Transverse colon (tissue), 4 donors: ENCODE data around the gene OTUB2. TPM values are rescaled to one million over a fixed set of nuclear protein-coding genes. Genes with fewer than 3 reads are reported as not detected.

Experiments used
- DNase-seq: peaks from one replicate; pipeline ENCODE4 v3.0.0-alpha.2; 2019
- H3K27ac ChIP-seq, 4 donors: fragments of 200-600 bp; sonication (generic); 2 replicates each; pipeline ENCODE4 v1.5.1; 2016 to 2018; ENCODE audit warnings: inconsistent platforms in 4 of 4
- H3K27me3 ChIP-seq: fragments of 200-600 bp; sonication (generic); 2 replicates; pipeline ENCODE4 v1.5.1; 2017; ENCODE audit warnings: inconsistent platforms
- H3K36me3 ChIP-seq, 4 donors: fragments of 200-600 bp; sonication (generic); 2 replicates each; pipeline ENCODE4 v1.5.1; 2017 to 2019; ENCODE audit warnings: inconsistent platforms in 4 of 4
- H3K4me1 ChIP-seq, 4 donors: fragments of 200-600 bp; sonication (generic); 2 replicates each; pipeline ENCODE4 v1.5.1; 2017 to 2020; ENCODE audit warnings: inconsistent platforms in 4 of 4
- H3K4me3 ChIP-seq, 4 donors: fragments of 200-600 bp; sonication (generic); 1 replicate in 1 of 4; 2 replicates in 3 of 4; pipeline versions ENCODE4 v1.5.1 to v1.6.1; 2017 to 2019; ENCODE audit warnings: inconsistent platforms in 4 of 4
- H3K9me3 ChIP-seq, 2 donors: fragments of 200-600 bp; sonication (generic); 2 replicates each; pipeline ENCODE4 v1.5.1; 2017 to 2019; ENCODE audit warnings: inconsistent platforms in 2 of 2
- EP300 ChIP-seq: sonication (generic); formaldehyde crosslinking; IDR thresholded peaks from one replicate; pipeline ENCODE4 v1.6.1; 2017; ENCODE audit warnings: antibody characterized with exemption, low read depth
- POLR2A ChIP-seq: fragments of 450-650 bp; IDR thresholded peaks from one replicate; pipeline ENCODE4 v1.6.1; 2016; ENCODE audit warnings: antibody characterized with exemption, mild to moderate bottlenecking, moderate library complexity
- POLR2AphosphoS5 ChIP-seq, 3 donors: sonication (generic); formaldehyde crosslinking; IDR thresholded peaks; one replicate each; pipeline ENCODE4 v1.6.1; 2016; ENCODE audit warnings: antibody characterized with exemption in 3 of 3
- WGBS, 2 donors: methylation state at CpG; one replicate each; pipeline ENCODE4 v1.1.5; 2018; ENCODE audit warnings: low coverage in 1 of 2; 5-methylcytosine and 5-hydroxymethylcytosine counted together
- in situ Hi-C, 4 donors: fragments of 200-750 bp; cut with MboI; loops; one replicate each; pipeline versions ENCODE4 v1.15.0 to v1.15.1; 2017; ENCODE audit warnings: low sequenced_read_pairs in 3 of 4, low pct_ligation_motif_present in 1 of 4, low pct_unique_long_range_greater_than_20kb in 1 of 4
- intact Hi-C: fragments of 100-400 bp; cut with DNase I; formaldehyde crosslinking; loops from one replicate; pipeline ENCODE4 v1.15.1; 2023; ENCODE audit warnings: low total_unique reads
- total RNA-seq, 4 donors: library from RNA; depleted of rRNA; stranded (reverse); fragments of >200 nt; gene quantifications; one replicate each; pipeline ENCODE4 v1.1.0, GENCODE V29; 2016
- TF ChIP-seq, protein P1 (sequence below), 5 experiments: fragments of 200-600 bp in 3 of 5; fragments of 450-650 bp in 2 of 5; sonication (generic) in 3 of 5; IDR thresholded peaks; 1 replicate in 2 of 5; 2 replicates in 3 of 5; pipeline ENCODE4 v1.5.1; 2016 to 2017; ENCODE audit warnings: antibody characterized with exemption in 5 of 5, inconsistent platforms in 3 of 5, mild to moderate bottlenecking in 2 of 5, moderate library complexity in 1 of 5

OTUB2 gene
- total RNA-seq, 4 donors from 2014 or later = 2.6 to 2.7 TPM; not detected in 2

DNA sequence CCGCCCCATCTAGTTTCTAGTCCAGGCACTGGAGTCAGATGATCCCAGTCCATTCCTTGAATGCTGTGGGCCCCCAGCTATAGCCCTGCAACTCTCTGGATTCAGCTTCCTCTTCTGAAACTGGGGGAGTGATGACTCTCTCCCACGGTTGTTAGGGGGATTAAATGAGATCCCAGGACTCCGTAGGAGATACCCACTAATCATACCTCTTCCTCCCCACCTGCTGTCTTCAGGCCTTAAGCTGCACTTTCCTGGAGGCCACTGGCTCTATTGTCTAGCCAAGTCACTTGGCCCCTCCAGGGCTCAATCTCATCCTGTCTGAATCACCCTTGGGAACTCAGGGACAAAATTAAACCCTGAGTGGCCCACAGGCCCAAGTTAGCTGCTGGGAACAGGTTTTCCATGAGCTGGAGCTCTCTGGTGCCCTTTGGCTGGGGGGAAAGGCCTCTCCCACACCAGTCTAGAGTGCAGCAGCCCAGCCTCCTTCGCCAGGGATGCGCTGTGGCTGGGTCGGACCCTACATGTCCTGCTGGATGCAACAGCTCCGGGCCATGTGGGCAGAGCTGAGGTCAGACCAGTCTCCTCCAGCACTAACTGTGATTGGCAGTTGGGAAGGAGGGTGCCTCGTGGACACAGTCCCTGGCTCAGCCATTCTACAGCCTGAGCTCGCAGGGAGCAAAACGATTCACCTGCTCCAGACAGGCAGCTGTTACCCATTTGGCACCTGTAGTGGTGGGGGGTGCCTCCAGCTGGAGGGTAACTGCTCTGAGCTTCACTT, 43.7 kb upstream of the OTUB2 start:
- H3K4me3 ChIP-seq = no peak overlapping the region
- TF ChIP-seq POLR2A (no peak), EP300 (no peak), POLR2AphosphoS5 (IDR thresholded peaks at IDR 0.05) (no peak)
- TF ChIP-seq, protein P1, sequence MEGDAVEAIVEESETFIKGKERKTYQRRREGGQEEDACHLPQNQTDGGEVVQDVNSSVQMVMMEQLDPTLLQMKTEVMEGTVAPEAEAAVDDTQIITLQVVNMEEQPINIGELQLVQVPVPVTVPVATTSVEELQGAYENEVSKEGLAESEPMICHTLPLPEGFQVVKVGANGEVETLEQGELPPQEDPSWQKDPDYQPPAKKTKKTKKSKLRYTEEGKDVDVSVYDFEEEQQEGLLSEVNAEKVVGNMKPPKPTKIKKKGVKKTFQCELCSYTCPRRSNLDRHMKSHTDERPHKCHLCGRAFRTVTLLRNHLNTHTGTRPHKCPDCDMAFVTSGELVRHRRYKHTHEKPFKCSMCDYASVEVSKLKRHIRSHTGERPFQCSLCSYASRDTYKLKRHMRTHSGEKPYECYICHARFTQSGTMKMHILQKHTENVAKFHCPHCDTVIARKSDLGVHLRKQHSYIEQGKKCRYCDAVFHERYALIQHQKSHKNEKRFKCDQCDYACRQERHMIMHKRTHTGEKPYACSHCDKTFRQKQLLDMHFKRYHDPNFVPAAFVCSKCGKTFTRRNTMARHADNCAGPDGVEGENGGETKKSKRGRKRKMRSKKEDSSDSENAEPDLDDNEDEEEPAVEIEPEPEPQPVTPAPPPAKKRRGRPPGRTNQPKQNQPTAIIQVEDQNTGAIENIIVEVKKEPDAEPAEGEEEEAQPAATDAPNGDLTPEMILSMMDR (IDR thresholded peaks at IDR 0.05) = no peak
- H3K9me3 ChIP-seq = no peaks in the 10 kb centered on the region
- H3K27ac ChIP-seq = peak overlapping the region; percentile 57 to 91 (median 82)
- intact Hi-C loops (no loop called here), in situ Hi-C loops (no loop called here)
- 91% methylated on average over 9 of the region's 10 CpGs; no CpG with 5 or more reads in 1 of the 2 donors for WGBS, 2 donors
- no peak for DNase-seq
- H3K4me1 ChIP-seq = peaks cover 6 to 21% (median 19%) of the 10 kb centered on the region in 4 donors
- H3K27me3 ChIP-seq = no peaks in the 10 kb centered on the region
- no peaks in the 10 kb centered on the region for H3K36me3 ChIP-seq

DNA sequence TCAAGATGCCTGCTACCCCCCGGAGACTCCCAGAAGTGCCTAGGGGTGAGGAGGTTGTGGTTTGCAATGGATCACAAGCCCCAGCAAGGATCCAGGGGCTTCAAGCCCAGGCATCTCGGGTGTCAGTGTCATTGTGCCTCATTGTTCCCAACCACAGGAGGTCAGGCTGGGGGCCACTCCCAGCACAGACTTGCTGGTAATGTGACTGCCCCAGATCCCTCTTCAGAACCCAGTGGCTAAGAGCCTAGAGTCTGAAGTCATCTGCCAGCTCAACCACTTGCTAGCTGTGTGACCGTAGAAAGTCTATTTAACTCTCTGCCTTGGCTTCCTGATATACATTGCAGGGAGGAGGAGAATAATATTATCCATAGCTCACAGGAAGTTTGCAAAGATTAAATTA, 42.1 kb upstream of the OTUB2 start:
- Histone ChIP-seq H3K4me3 (no peak overlapping the region), H3K9me3 (no peaks in the 10 kb centered on the region), H3K27me3 (no peaks in the 10 kb centered on the region), H3K36me3 (no peaks in the 10 kb centered on the region), H3K4me1 (peaks cover 6 to 17% (median 12%) of the 10 kb centered on the region in 4 donors), H3K27ac (peak overlapping the region in 2 of 4 donors; percentile 5 to 6)
- intact Hi-C loops (no loop called here), in situ Hi-C loops (no loop called here)
- 78% methylated on average over 3 of the region's 3 CpGs; no CpG with 5 or more reads in 1 of the 2 donors for WGBS, 2 donors
- no peak for TF ChIP-seq POLR2AphosphoS5 (IDR thresholded peaks at IDR 0.05)
- TF ChIP-seq EP300 = no peak
- TF ChIP-seq, protein P1 (IDR thresholded peaks at IDR 0.05) = no peak
- TF ChIP-seq POLR2A = no peak
- DNase-seq = no peak

DNA sequence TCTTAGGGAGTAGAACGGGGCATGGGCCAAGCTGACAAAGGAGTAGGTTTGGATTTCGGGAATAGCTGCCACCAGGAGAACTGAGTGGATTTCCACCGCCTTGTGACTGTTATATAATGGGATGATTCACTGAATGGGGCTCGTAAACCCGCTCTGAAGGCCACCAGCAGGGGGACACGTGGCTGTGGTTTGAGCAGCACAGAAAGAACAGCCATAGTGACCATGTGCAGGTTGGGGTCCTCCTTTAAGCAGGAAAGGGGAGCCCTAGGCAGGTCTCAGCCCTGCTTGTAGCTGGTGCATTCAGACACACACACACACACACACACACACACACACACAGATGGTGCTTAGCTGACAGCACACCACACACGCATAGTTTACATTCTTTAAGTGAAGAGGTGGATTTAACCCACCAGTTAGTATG, 41.1 kb upstream of the OTUB2 start:
- intact Hi-C loops = no loop called here
- peaks cover 6 to 17% (median 12%) of the 10 kb centered on the region in 4 donors for H3K4me1 ChIP-seq

GRCh38 chr14:93986955-93987354, 39.2 kb upstream of the OTUB2 start:
- no peak overlapping the region for H3K4me3 ChIP-seq
- in situ Hi-C loops = no loop called here
- H3K4me1 ChIP-seq = peaks cover 0 to 10% (median 5%) of the 10 kb centered on the region in 4 donors
- no peaks in the 10 kb centered on the region for H3K9me3 ChIP-seq
- intact Hi-C loops = no loop called here
- DNase-seq = no peak
- no peaks in the 10 kb centered on the region for H3K36me3 ChIP-seq
- no peak for TF ChIP-seq POLR2AphosphoS5 (IDR thresholded peaks at IDR 0.05)
- TF ChIP-seq EP300 = no peak
- no peak for TF ChIP-seq POLR2A
- TF ChIP-seq, protein P1 (IDR thresholded peaks at IDR 0.05) = no peak
- WGBS, 2 donors = 88% methylated on average over 9 of the region's 9 CpGs; no CpG with 5 or more reads in 1 of the 2 donors
- H3K27me3 ChIP-seq = no peaks in the 10 kb centered on the region
- no peak overlapping the region for H3K27ac ChIP-seq

More for the DNA sequence above, 41.1 kb upstream of the OTUB2 start:
- Histone ChIP-seq H3K9me3 (no peaks in the 10 kb centered on the region), H3K36me3 (no peaks in the 10 kb centered on the region), H3K27me3 (no peaks in the 10 kb centered on the region), H3K27ac (peak overlapping the region in 3 of 4 donors; percentile 49 to 63 (median 55)), H3K4me3 (no peak overlapping the region)
- DNase-seq = peak; percentile 48
- no peak for TF ChIP-seq EP300
- peak; percentile 11 to 34 (median 32) for TF ChIP-seq POLR2AphosphoS5 (IDR thresholded peaks at IDR 0.05)
- TF ChIP-seq, protein P1 (IDR thresholded peaks at IDR 0.05) = peak; percentile 31 to 56 (median 42)
- 33 to 44% methylated on average over 1 to 7 of the region's 7 CpGs for WGBS, 2 donors
- in situ Hi-C loops = no loop called here
